Endodermal cell (in vitro differentiated cells): ENCODE measurements around the gene CALM3. TPM values are rescaled to one million over a fixed set of nuclear protein-coding genes. Genes with fewer than 3 reads are reported as not detected.

ENCODE experiments used
- DNase-seq: peaks from one replicate; pipeline ENCODE4 v3.0.0-alpha.2; 2017
- H3K27ac ChIP-seq: 2 replicates; pipeline ENCODE4 v1.5.1; 2013; ENCODE audit warnings: mild to moderate bottlenecking, low read depth, low read length, moderate library complexity
- H3K27me3 ChIP-seq: 2 replicates; pipeline ENCODE4 v1.6.1; 2013; ENCODE audit warnings: mild to moderate bottlenecking, low read length, moderate library complexity; ENCODE audit not compliant: insufficient read depth, control insufficient read depth, poor library complexity, severe bottlenecking
- H3K36me3 ChIP-seq: 2 replicates; pipeline ENCODE4 v1.7.0; 2013; ENCODE audit warnings: mild to moderate bottlenecking, low read length, moderate library complexity; ENCODE audit not compliant: control insufficient read depth, insufficient read depth
- H3K4me1 ChIP-seq: one replicate; pipeline ENCODE4 v1.7.0; 2013; ENCODE audit warnings: low read length; ENCODE audit not compliant: control insufficient read depth, insufficient read depth
- H3K4me3 ChIP-seq: 2 replicates; pipeline ENCODE4 v1.5.1; 2013; ENCODE audit warnings: mild to moderate bottlenecking, low read length, moderate library complexity
- H3K9ac ChIP-seq: 2 replicates; pipeline ENCODE4 v1.6.1; 2013; ENCODE audit warnings: mild to moderate bottlenecking, low read length, moderate library complexity; ENCODE audit not compliant: poor library complexity, severe bottlenecking; ENCODE audit errors: extremely low read depth
- H3K9me3 ChIP-seq: 2 replicates; pipeline ENCODE4 v1.6.1; 2013; ENCODE audit warnings: mild to moderate bottlenecking, low read length, moderate library complexity; ENCODE audit not compliant: control insufficient read depth
- H3K27ac Mint-ChIP-seq: 2 replicates; pipeline ENCODE4 v1.8.0; 2020; ENCODE audit warnings: mixed read lengths
- H3K27me3 Mint-ChIP-seq: 2 replicates; pipeline ENCODE4 v1.8.0; 2021; ENCODE audit warnings: mild to moderate bottlenecking, mixed read lengths; ENCODE audit not compliant: insufficient read depth
- H3K36me3 Mint-ChIP-seq: 2 replicates; pipeline ENCODE4 v1.8.0; 2020; ENCODE audit warnings: low read depth, mixed read lengths
- H3K4me1 Mint-ChIP-seq: 2 replicates; pipeline ENCODE4 v1.8.0; 2020; ENCODE audit warnings: mixed read lengths
- H3K4me3 Mint-ChIP-seq: 2 replicates; pipeline ENCODE4 v1.8.0; 2020; ENCODE audit warnings: mild to moderate bottlenecking, moderate library complexity, mixed read lengths
- H3K9me3 Mint-ChIP-seq: 2 replicates; pipeline ENCODE4 v1.8.0; 2020; ENCODE audit warnings: mild to moderate bottlenecking, mixed read lengths
- CTCF ChIP-seq: fragments of 200-600 bp; sonication (generic); conservative IDR thresholded peaks from 2 replicates; pipeline ENCODE4 v1.5.0; 2021; ENCODE audit warnings: antibody characterized with exemption, mild to moderate bottlenecking
- WGBS, 2 experiments: methylation state at CpG; one replicate each; pipeline versions ENCODE4 v1.1.5 to v1.1.7; 2013; ENCODE audit warnings: missing lambda C conversion rate in 2 of 2, mixed read lengths in 1 of 2; ENCODE audit not compliant: insufficient coverage in 1 of 2, insufficient read length in 1 of 2; 5-methylcytosine and 5-hydroxymethylcytosine counted together
- total RNA-seq, 2 donors: library from RNA; stranded (reverse); fragmentation: NEBNext Ultra II Directional in 1 of 2; extraction: Animal tissue kit (Norgen Biotek cat#: 25700) in 1 of 2; gene quantifications; 2 replicates in 1 of 2; 3 replicates in 1 of 2; pipeline ENCODE4 v1.2.1, GENCODE V29; 2021

Gene CALM3
- total RNA-seq, 2 donors from 2014 or later, result 564 to 573 TPM

DNA sequence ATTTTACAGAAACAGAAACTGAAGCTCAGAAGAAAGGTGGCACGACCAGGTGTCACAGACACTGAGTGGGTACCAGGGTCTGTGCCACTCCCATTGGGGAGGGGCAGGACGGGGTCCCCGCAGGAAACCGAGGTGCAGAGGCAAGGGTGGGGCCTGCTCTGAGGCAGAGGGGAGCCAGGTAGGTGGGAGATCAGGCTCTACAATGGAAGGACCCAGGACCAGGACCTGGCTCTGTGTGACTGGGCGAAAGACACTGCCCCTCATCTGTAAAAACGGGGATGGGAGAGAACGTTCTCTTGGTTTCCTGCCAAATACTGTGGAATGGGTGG is 21.0 kb downstream of the CALM3 start:
- no peak overlapping the region for H3K27ac Mint-ChIP-seq
- Histone ChIP-seq H3K4me3 (no peak overlapping the region), H3K9me3 (no peaks in the 10 kb centered on the region), H3K27ac (no peak overlapping the region), H3K9ac (no peak overlapping the region), H3K27me3 (no peaks in the 10 kb centered on the region), H3K36me3 (no peaks in the 10 kb centered on the region), H3K4me1 (no peaks in the 10 kb centered on the region)
- H3K27me3 Mint-ChIP-seq, result peaks cover 6% of the 10 kb centered on the region
- H3K9me3 Mint-ChIP-seq, result no peaks in the 10 kb centered on the region
- TF ChIP-seq CTCF, result no peak
- DNase-seq, result no peak
- H3K4me3 Mint-ChIP-seq, result no peak overlapping the region
- H3K4me1 Mint-ChIP-seq, result no peaks in the 10 kb centered on the region
- no peaks in the 10 kb centered on the region for H3K36me3 Mint-ChIP-seq
- 86 to 92% methylated on average over 4 to 7 of the region's 7 CpGs for WGBS, 2 experiments

DNA sequence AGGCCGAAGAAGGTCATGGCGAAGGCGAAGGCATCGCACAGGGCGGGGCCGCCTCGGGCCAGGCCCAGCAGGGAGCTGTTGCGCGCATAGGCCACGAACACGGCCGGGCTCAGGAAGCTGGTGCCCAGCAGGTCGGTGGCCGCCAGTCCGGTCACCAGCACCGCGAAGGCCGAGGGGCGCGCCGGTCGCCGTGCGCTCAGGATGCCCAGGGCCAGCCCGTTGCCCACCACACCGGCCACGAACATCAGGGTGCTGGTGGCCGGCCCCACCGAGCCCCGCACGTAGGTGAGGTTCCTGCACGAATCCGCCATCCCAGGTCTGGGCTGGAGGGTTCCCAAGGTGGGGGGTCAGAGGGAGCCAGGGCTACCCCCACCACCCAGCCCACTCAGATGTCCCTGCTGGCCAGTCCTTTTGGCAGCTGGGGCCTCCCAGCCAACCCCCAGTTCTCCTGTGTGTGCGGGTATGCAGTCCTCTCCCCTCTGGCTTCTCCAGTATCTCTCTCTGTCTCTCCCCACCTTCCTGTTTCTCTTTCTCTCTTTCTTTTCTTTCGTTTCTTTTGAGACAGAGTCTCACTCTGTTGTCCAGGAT is 22.9 kb downstream of the CALM3 start:
- TF ChIP-seq CTCF, result no peak
- no peaks in the 10 kb centered on the region for H3K27me3 ChIP-seq
- peaks cover 14% of the 10 kb centered on the region for H3K27me3 Mint-ChIP-seq

DNA sequence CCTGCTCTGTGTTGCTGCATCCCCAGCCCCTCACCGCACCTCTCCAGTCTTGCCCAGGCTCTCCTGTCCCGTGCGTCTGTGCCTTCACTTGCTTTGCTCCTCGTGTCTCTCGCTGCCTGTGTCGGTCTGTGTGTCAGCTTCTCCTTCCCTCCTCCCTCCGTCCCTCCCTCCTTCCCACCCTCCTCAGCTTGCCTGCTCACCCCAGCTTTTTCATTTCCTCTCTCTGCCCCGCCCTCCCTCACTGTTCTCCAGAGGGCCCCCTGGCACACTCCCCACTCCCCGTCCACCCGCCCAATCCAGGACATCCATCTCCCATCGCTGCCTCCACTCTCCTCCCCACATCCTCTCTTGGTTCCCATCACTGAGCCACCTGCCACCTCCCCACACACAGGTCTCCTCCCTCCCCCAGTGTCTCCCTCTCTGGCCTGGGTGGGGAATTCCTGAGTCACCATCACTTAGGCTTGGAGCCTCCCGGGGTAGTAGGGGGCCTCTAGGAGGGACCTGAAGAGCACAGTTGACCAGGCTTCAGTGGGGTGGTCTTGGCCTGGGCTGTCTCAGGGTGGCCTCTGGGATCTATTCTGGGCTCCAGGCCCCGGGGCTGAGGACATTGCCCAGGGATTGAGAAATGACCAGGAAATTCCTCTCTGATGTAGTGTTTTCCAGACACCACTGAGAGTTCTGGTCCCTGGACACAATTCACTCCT is 24.0 kb downstream of the CALM3 start, which contains the start of gene PTGIR:
Gene PTGIR (minus strand): TSS at position 132 of the 704 bp plus-strand sequence. CDS start 864 bp downstream, outside the sequence.
- H3K4me3 ChIP-seq, result no peak within 1 kb of the TSS
- Mint-ChIP-seq H3K27ac (no peak within 1 kb of the TSS), H3K9me3 (no peaks in the 10 kb centered on the region), H3K4me3 (no peak within 1 kb of the TSS), H3K36me3 (no peaks in the 10 kb centered on the region), H3K4me1 (no peaks in the 10 kb centered on the region), H3K27me3 (peaks cover 16% of the 10 kb centered on the region)
- no peak within 1 kb of the TSS for H3K27ac ChIP-seq
- no peaks in the 10 kb centered on the region for H3K36me3 ChIP-seq
- no peak within 1 kb of the TSS for H3K9ac ChIP-seq
- H3K27me3 ChIP-seq, result no peaks in the 10 kb centered on the region
- 80 to 82% methylated on average over 9 to 13 of the region's 13 CpGs for WGBS, 2 experiments
- no peaks in the 10 kb centered on the region for H3K4me1 ChIP-seq
- H3K9me3 ChIP-seq, result no peaks in the 10 kb centered on the region
- no peak for DNase-seq
- TF ChIP-seq CTCF, result no peak

More for the DNA sequence above, 22.9 kb downstream of the CALM3 start:
- H3K36me3 Mint-ChIP-seq, result no peaks in the 10 kb centered on the region
- no peak overlapping the region for H3K4me3 ChIP-seq
- 97 to 98% methylated on average over 20 to 35 of the region's 35 CpGs for WGBS, 2 experiments
- no peak overlapping the region for H3K27ac ChIP-seq
- no peak for DNase-seq
- no peaks in the 10 kb centered on the region for H3K36me3 ChIP-seq
- no peak overlapping the region for H3K4me3 Mint-ChIP-seq
- H3K9me3 Mint-ChIP-seq, result no peaks in the 10 kb centered on the region
- no peak overlapping the region for H3K9ac ChIP-seq
- no peak overlapping the region for H3K27ac Mint-ChIP-seq
- no peaks in the 10 kb centered on the region for H3K4me1 Mint-ChIP-seq
- H3K9me3 ChIP-seq, result no peaks in the 10 kb centered on the region
- no peaks in the 10 kb centered on the region for H3K4me1 ChIP-seq
